CD8-positive, alpha-beta memory T cell (primary cell): Measurements from ENCODE around the gene ADD3. TPM values are rescaled to one million over a fixed set of nuclear protein-coding genes. Genes with fewer than 3 reads are reported as not detected.

Experiments
- CTCF ChIA-PET: fragments of 350-600 bp; sonication (Branson Sonifier 250); formaldehyde crosslinking; loops from one replicate; lab custom pipeline; 2021; ENCODE audit warnings: antibody characterized with exemption; lab: Charles Lee
- POLR2A ChIA-PET: fragments of 350-600 bp; sonication (Branson Sonifier 250); formaldehyde crosslinking; loops from one replicate; lab custom pipeline; 2021; ENCODE audit warnings: antibody characterized with exemption; lab: Charles Lee
- DNase-seq, 5 donors: peaks; one replicate each; pipeline versions ENCODE4 v3.0.0 to v3.0.0-alpha.2; 2020 to 2022; ENCODE audit warnings: mixed read lengths in 1 of 5
- H3K27ac ChIP-seq: one replicate; pipeline ENCODE4 v1.7.0; 2013; ENCODE audit warnings: low read depth, mild to moderate bottlenecking, low read length, moderate library complexity
- H3K27me3 ChIP-seq: 2 replicates; pipeline ENCODE4 v1.7.0; 2013; ENCODE audit warnings: low read length, mild to moderate bottlenecking; ENCODE audit not compliant: insufficient read depth, poor library complexity, severe bottlenecking
- H3K36me3 ChIP-seq: 2 replicates; pipeline ENCODE4 v1.7.0; 2013; ENCODE audit warnings: mild to moderate bottlenecking, low read length, moderate library complexity; ENCODE audit not compliant: insufficient read depth
- H3K4me1 ChIP-seq: 2 replicates; pipeline ENCODE4 v1.7.0; 2013; ENCODE audit warnings: mild to moderate bottlenecking, low read length, moderate library complexity; ENCODE audit not compliant: insufficient read depth
- H3K4me3 ChIP-seq: 2 replicates; pipeline ENCODE4 v1.7.0; 2013; ENCODE audit warnings: mild to moderate bottlenecking, low read length
- H3K9me3 ChIP-seq: 2 replicates; pipeline ENCODE4 v1.7.0; 2013; ENCODE audit warnings: mild to moderate bottlenecking, low read length
- H3K27ac Mint-ChIP-seq, 8 donors: one replicate each; pipeline ENCODE4 v1.8.0; 2020 to 2021; ENCODE audit warnings: mixed read lengths in 8 of 8, mild to moderate bottlenecking in 6 of 8, inconsistent platforms in 3 of 8, moderate library complexity in 3 of 8
- H3K27me3 Mint-ChIP-seq, 2 donors: one replicate each; pipeline ENCODE4 v1.8.0; 2020 to 2021; ENCODE audit warnings: mixed read lengths in 2 of 2, mild to moderate bottlenecking in 1 of 2, moderate library complexity in 1 of 2
- H3K36me3 Mint-ChIP-seq, 3 donors: one replicate each; pipeline ENCODE4 v1.8.0; 2020 to 2021; ENCODE audit warnings: mixed read lengths in 3 of 3, inconsistent platforms in 1 of 3, mild to moderate bottlenecking in 1 of 3
- H3K4me1 Mint-ChIP-seq, 3 donors: one replicate each; pipeline ENCODE4 v1.8.0; 2020 to 2021; ENCODE audit warnings: mixed read lengths in 3 of 3, inconsistent platforms in 1 of 3, mild to moderate bottlenecking in 1 of 3
- H3K4me3 Mint-ChIP-seq, 7 donors: one replicate each; pipeline ENCODE4 v1.8.0; 2020 to 2021; ENCODE audit warnings: mixed read lengths in 7 of 7, mild to moderate bottlenecking in 6 of 7, moderate library complexity in 4 of 7, inconsistent platforms in 2 of 7
- H3K9me3 Mint-ChIP-seq, 5 donors: one replicate each; pipeline ENCODE4 v1.8.0; 2020 to 2022; ENCODE audit warnings: mixed read lengths in 5 of 5, mild to moderate bottlenecking in 3 of 5, moderate library complexity in 2 of 5, inconsistent platforms in 1 of 5
- polyA plus RNA-seq: library from polyadenylated mRNA; unstranded; fragments of 300-500 nt; fragmentation: Illumina TruSeq; gene quantifications from one replicate; pipeline ENCODE4 v1.2.3, GENCODE V29; 2021
- total RNA-seq, 2 experiments: library from RNA; stranded (reverse); gene quantifications; one replicate each; pipeline ENCODE4 v1.2.3, GENCODE V29; 2021

ADD3 gene
- total and polyA plus RNA-seq, 3 experiments from 2014 or later = 39.4 to 378 (median 50.3) TPM

- no peak overlapping the region for H3K4me3 Mint-ChIP-seq
- Histone ChIP-seq H3K9me3 (no peaks in the 10 kb centered on the region), H3K4me3 (no peak overlapping the region), H3K27me3 (peaks cover 60% of the 10 kb centered on the region), H3K4me1 (peaks cover 22% of the 10 kb centered on the region), H3K27ac (no peak overlapping the region), H3K36me3 (no peaks in the 10 kb centered on the region)
- H3K4me1 Mint-ChIP-seq = peaks cover 31 to 37% (median 33%) of the 10 kb centered on the region in 3 donors
- CTCF ChIA-PET = interaction anchor here (1.1 to 1.6 kb wide), 3 partner anchors 47 to 68 kb away, joined by 3 to 5 read pairs (median 3); no protein-coding TSS in a partner anchor
- DNase-seq = no peak
- peak overlapping the region in 1 of 8 donors; percentile 7 for H3K27ac Mint-ChIP-seq
- POLR2A ChIA-PET = interaction anchor here (4.8 kb wide), 1 partner anchor 51 kb away, joined by 52 read pairs; the partner anchor contains the start of gene MXI1
- H3K9me3 Mint-ChIP-seq = peaks cover 0 to 2% (median 0%) of the 10 kb centered on the region in 5 donors
- peaks cover 67 to 89% of the 10 kb centered on the region in 2 donors for H3K27me3 Mint-ChIP-seq
- H3K36me3 Mint-ChIP-seq = no peaks in the 10 kb centered on the region
Observed at GRCh38 chr10:110158051-110159005, 150.5 kb downstream of the ADD3 start.

GRCh38 chr10:110160081-110160480 is 152.3 kb downstream of the ADD3 start:
- POLR2A ChIA-PET = interaction anchor here (0.7 to 4.8 kb wide), 2 partner anchors 21 to 49 kb away, joined by 5 to 52 read pairs; partner anchors contain the start of gene MXI1

DNA sequence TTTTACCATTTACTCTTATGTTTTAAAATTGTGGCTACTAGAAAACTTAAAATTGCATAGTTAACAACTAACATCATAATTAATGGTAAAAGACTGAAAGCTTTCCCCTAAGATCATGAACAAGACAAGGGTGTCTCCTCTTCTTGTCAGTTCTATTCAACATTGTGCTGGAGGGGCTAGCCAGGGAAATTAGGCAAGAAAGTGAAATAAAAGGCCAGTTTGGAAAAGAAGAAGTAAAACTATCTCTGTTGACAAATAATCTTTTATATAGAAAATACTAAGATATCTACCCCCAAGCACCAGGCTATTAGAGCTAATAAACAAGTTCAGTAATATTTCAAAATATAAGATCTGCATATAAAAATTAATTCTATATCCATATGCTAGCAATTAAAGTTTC is 152.7 kb downstream of the ADD3 start:
- Mint-ChIP-seq H3K27me3 (peaks cover 68 to 84% of the 10 kb centered on the region in 2 donors), H3K9me3 (peaks cover 0 to 2% (median 0%) of the 10 kb centered on the region in 5 donors)
- no peak for DNase-seq

More at GRCh38 chr10:110160081-110160480, 152.3 kb downstream of the ADD3 start:
- Histone ChIP-seq H3K27ac (no peak overlapping the region), H3K4me3 (no peak overlapping the region), H3K27me3 (peaks cover 53% of the 10 kb centered on the region), H3K36me3 (no peaks in the 10 kb centered on the region), H3K9me3 (no peaks in the 10 kb centered on the region), H3K4me1 (peaks cover 22% of the 10 kb centered on the region)
- Mint-ChIP-seq H3K27me3 (peaks cover 64 to 84% of the 10 kb centered on the region in 2 donors), H3K4me3 (no peak overlapping the region), H3K36me3 (no peaks in the 10 kb centered on the region), H3K27ac (no peak overlapping the region), H3K9me3 (peaks cover 0 to 2% (median 0%) of the 10 kb centered on the region in 5 donors), H3K4me1 (peaks cover 27 to 31% (median 31%) of the 10 kb centered on the region in 3 donors)
- CTCF ChIA-PET = no interaction called here
- no peak for DNase-seq

GRCh38 chr10:110162741-110163145 is 155.0 kb downstream of the ADD3 start:
- H3K4me1 Mint-ChIP-seq = peaks cover 8 to 12% (median 10%) of the 10 kb centered on the region in 3 donors
- Histone ChIP-seq H3K9me3 (no peaks in the 10 kb centered on the region), H3K36me3 (no peaks in the 10 kb centered on the region), H3K27me3 (peaks cover 60% of the 10 kb centered on the region), H3K4me1 (peaks cover 4% of the 10 kb centered on the region), H3K27ac (no peak overlapping the region), H3K4me3 (no peak overlapping the region)
- H3K27me3 Mint-ChIP-seq = peaks cover 74 to 84% of the 10 kb centered on the region in 2 donors
- H3K4me3 Mint-ChIP-seq = no peak overlapping the region
- ChIA-PET POLR2A (interaction anchor here (0.6 to 0.7 kb wide), 2 partner anchors 162 to 371 kb away, joined by 4 to 6 read pairs; no protein-coding TSS in a partner anchor), CTCF (interaction anchor here (2.9 kb wide), 1 partner anchor 25 kb away, joined by 10 read pairs; no protein-coding TSS in a partner anchor)
- no peak overlapping the region for H3K27ac Mint-ChIP-seq
- no peaks in the 10 kb centered on the region for H3K36me3 Mint-ChIP-seq
- DNase-seq = no peak
- H3K9me3 Mint-ChIP-seq = no peaks in the 10 kb centered on the region

More for the DNA sequence above, 152.7 kb downstream of the ADD3 start:
- Mint-ChIP-seq H3K4me3 (no peak overlapping the region), H3K4me1 (peaks cover 24 to 30% (median 28%) of the 10 kb centered on the region in 3 donors), H3K27ac (no peak overlapping the region), H3K36me3 (no peaks in the 10 kb centered on the region)
- no peaks in the 10 kb centered on the region for H3K36me3 ChIP-seq
- CTCF ChIA-PET = no interaction called here
- POLR2A ChIA-PET = interaction anchor here (0.7 to 4.8 kb wide), 2 partner anchors 21 to 48 kb away, joined by 5 to 52 read pairs; partner anchors contain the start of gene MXI1
- no peaks in the 10 kb centered on the region for H3K9me3 ChIP-seq
- no peak overlapping the region for H3K27ac ChIP-seq
- H3K4me3 ChIP-seq = no peak overlapping the region
- H3K27me3 ChIP-seq = peaks cover 56% of the 10 kb centered on the region
- H3K4me1 ChIP-seq = peaks cover 22% of the 10 kb centered on the region

- Mint-ChIP-seq H3K27me3 (peaks cover 76 to 84% of the 10 kb centered on the region in 2 donors), H3K9me3 (no peaks in the 10 kb centered on the region), H3K4me1 (peaks cover 8 to 12% (median 10%) of the 10 kb centered on the region in 3 donors), H3K4me3 (no peak overlapping the region), H3K36me3 (no peaks in the 10 kb centered on the region), H3K27ac (no peak overlapping the region)
- no peaks in the 10 kb centered on the region for H3K36me3 ChIP-seq
- CTCF ChIA-PET = interaction anchor here (2.9 kb wide), 1 partner anchor 25 kb away, joined by 10 read pairs; no protein-coding TSS in a partner anchor
- DNase-seq = no peak
- no peak overlapping the region for H3K27ac ChIP-seq
- H3K9me3 ChIP-seq = no peaks in the 10 kb centered on the region
- H3K4me3 ChIP-seq = no peak overlapping the region
- H3K27me3 ChIP-seq = peaks cover 59% of the 10 kb centered on the region
- peaks cover 3% of the 10 kb centered on the region for H3K4me1 ChIP-seq
- POLR2A ChIA-PET = interaction anchor here (0.6 kb wide), 2 partner anchors 152 to 370 kb away, joined by 3 to 6 read pairs; no protein-coding TSS in a partner anchor
Observed at GRCh38 chr10:110163192-110163773, 155.5 kb downstream of the ADD3 start.

DNA sequence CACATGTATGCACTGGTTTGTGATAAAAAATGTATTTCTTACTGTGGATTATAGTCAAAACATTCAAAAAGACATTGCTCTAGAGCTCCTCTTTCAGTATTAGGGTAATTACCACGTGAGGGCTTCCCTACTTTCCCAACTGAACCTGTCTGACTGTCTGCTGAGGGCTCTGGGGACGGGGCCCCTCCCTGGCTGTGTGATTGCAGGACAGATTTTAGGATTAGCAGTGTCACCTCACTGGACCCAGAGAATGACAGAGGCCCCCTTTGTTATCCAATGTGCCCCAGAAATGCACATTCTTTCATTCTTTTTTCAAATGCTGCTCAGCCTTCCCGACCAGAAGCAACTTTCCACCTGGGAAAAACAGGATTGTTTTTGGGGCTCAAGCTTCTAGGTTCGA is 156.1 kb downstream of the ADD3 start:
- H3K4me3 ChIP-seq = no peak overlapping the region
- ChIA-PET POLR2A (interaction anchor here (0.6 kb wide), 1 partner anchor 153 kb away, joined by 3 read pairs; no protein-coding TSS in a partner anchor), CTCF (interaction anchor here (2.9 kb wide), 1 partner anchor 26 kb away, joined by 10 read pairs; no protein-coding TSS in a partner anchor)
- peaks cover 58% of the 10 kb centered on the region for H3K27me3 ChIP-seq
- no peak for DNase-seq
- no peak overlapping the region for H3K27ac ChIP-seq
- no peaks in the 10 kb centered on the region for H3K36me3 ChIP-seq
- Mint-ChIP-seq H3K27me3 (peaks cover 76 to 84% of the 10 kb centered on the region in 2 donors), H3K4me1 (peaks cover 9 to 13% (median 12%) of the 10 kb centered on the region in 3 donors), H3K27ac (no peak overlapping the region), H3K9me3 (no peaks in the 10 kb centered on the region), H3K4me3 (no peak overlapping the region), H3K36me3 (no peaks in the 10 kb centered on the region)
- peaks cover 9% of the 10 kb centered on the region for H3K4me1 ChIP-seq
- H3K9me3 ChIP-seq = no peaks in the 10 kb centered on the region

GRCh38 chr10:110165239-110165638 is 157.5 kb downstream of the ADD3 start:
- no peak for DNase-seq
- H3K4me3 Mint-ChIP-seq = no peak overlapping the region

More at GRCh38 chr10:110165239-110165638, 157.5 kb downstream of the ADD3 start:
- no peaks in the 10 kb centered on the region for H3K36me3 Mint-ChIP-seq
- peaks cover 54% of the 10 kb centered on the region for H3K27me3 ChIP-seq
- H3K9me3 Mint-ChIP-seq = no peaks in the 10 kb centered on the region
- no peak overlapping the region for H3K27ac Mint-ChIP-seq
- H3K4me3 ChIP-seq = no peak overlapping the region
- POLR2A ChIA-PET = no interaction called here
- H3K4me1 ChIP-seq = peaks cover 9% of the 10 kb centered on the region
- CTCF ChIA-PET = interaction anchor here (1.2 to 2.9 kb wide), 3 partner anchors 27 to 120 kb away, joined by 3 to 10 read pairs (median 4); no protein-coding TSS in a partner anchor
- H3K36me3 ChIP-seq = no peaks in the 10 kb centered on the region
- no peak overlapping the region for H3K27ac ChIP-seq
- no peaks in the 10 kb centered on the region for H3K9me3 ChIP-seq
- H3K4me1 Mint-ChIP-seq = peaks cover 22 to 27% (median 26%) of the 10 kb centered on the region in 3 donors
- peaks cover 81 to 84% of the 10 kb centered on the region in 2 donors for H3K27me3 Mint-ChIP-seq
